Activated CD4-positive, CD25-positive, alpha-beta regulatory T cell treated with anti-CD3 and anti-CD28 coated beads, Interleukin-2, amount 50 U/mL, for 72 hours (primary cell): ENCODE measurements around the gene C3.

Experiments
- DNase-seq: peaks from one replicate; pipeline ENCODE4 v3.0.0; 2021

Gene C3

GRCh38 chr19:6744381-6745301 is 24.2 kb upstream of the C3 start:
- no peak for DNase-seq

- no peak for DNase-seq
Measured at GRCh38 chr19:6743714-6744380, 23.4 kb upstream of the C3 start.

- no peak for DNase-seq
Measured at GRCh38 chr19:6743066-6743465, 22.6 kb upstream of the C3 start.

DNA sequence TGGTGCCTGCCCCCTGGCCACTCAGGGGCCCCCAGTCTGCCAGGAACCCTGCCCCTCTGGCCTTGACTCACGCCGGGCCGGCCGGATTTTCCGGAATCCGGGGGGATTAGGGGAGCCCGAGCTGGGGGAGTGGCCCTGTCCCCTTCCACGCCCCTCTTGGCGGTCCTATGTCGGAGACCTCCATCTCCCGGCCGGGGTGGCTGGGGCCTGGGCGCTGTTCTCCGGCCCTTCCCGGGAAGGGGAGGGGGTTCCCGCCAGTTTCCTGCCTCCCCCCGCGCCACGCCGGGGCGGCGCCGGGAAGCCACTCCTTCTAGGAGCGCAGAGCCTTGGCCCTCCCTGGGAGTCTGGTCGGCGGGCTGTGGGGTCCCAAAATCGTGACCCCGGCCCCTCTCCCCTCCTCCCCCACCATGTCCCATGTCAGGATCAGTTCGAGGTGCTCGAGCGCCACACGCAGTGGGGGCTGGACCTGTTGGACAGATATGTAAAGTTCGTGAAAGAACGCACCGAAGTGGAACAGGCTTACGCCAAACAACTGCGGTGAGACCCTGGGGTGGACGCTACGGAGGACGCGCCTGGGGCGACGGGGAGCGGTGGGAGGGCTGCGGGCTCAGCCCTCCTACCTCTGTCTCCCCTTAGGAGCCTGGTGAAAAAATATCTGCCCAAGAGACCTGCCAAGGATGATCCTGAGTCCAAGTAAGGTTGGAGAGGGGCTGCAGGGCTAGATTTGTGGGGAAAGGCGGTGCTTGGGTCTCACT is 20.3 kb upstream of the C3 start:
- peak; percentile 41 for DNase-seq

DNA sequence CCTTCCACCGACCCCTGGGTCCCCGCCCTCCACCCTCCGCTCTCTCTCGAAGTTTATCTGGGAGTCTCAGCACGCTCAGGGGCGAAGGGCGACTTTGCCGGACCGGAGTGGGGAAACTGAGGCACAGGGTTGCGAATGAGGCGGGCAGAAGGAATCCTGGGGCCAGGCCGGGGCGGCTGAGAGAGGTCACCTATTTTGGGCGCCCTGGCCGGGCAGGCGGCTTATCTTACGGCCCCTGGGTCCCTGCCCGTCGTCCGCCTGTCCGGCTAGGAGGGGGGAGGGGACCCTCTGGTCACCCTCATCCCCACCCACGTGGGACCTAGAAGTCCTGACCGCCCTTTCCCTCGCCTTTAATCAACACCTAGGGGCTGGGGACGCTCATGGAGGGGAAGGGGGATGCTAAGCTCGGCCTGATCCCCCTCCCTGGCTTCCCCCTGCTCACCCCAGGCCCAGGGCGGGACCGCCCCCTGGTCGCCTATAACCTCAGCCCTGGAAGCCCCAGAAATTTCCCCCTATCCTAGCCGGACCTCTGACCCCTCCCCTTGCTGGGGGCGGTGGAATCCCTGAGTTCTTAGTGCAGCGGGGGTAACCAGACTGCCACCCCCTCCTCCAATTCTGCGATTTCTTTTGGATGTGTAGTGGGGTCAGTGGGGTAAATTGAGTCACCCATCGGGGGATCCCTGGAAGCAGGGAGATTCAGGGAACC is 19.6 kb upstream of the C3 start:
- peak; percentile 52 for DNase-seq

- peak; percentile 81 for DNase-seq
Measured at GRCh38 chr19:6739390-6739882, 19.0 kb upstream of the C3 start, which contains the start of gene TRIP10. TSS of gene TRIP10 (plus strand) at chr19:6739680. CDS start at chr19:6739762, 82 bp downstream.

DNA sequence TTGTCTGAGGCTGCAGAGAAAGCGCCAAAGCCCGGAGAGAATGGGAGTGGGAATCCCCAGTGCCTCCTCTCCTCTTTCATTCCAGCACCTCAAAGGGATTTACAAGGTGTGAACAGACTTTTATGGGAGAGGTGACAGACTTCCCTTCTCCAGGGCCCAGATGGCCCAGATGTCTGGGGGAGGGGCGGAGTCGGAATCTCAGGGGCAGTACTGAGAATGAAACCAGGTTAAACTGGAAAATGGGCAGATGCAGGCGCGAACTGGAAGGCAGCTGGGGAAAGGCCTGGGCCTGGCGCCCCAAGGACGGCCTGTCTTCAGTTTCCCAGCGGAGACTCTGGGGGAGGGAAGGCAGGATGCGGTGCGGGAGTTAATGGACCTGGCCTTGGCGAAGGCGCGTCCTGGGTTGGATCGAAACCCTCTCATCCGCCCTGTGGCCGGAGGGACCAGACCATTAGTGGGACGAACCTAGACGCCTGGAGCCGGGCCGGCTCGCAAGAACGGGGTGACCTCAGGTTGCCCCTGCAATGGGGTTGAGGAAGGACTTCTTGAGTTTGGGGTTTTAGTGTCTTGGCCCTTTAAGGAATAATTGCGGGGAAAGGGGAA is 18.4 kb upstream of the C3 start:
- peak; percentile 41 for DNase-seq

DNA sequence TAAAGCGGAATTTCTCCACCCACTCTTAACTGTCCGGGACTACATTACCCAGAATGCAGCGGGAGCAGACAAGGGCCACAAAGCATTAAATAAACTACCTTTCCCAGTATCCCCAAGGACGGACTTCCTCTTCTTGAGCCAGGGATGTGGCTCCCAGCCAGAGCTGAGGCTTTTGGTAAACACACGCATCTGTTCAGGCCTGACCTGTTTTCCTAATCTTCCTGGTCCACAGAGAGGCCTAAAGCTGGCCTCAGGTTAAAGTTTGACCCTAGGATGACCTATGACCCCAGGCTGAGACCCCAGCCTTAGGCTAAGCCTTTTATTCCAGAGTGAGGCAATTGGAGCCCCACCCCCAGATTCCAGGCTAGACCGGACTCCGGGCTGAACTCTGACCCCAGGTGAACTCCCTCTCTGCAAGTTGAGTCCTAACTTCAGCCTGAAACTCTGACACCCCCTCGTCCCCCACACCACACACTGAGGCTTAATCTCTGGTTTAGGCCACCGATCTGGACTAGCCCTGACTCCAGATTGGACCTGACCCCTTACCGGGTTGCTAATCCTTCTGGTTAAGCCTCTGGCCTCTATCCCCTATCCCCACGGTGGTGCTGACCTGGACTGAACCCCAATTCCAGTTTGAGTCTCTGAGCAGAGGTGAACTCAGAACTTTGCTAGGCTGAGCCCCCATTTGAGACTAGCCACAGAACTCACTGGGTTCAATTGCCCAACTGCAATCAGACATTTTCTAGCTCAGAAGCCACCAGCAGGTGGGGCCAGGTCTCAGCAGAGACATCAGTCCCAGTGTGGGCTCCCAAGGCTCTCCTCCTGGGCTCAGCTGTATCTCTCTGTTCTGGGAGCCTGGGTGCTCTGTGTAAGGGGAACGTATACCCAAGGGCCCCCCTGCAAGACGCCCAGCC is 17.7 kb upstream of the C3 start:
- peak; percentile 66 for DNase-seq

GRCh38 chr19:6737284-6737872 is 16.9 kb upstream of the C3 start, which contains the start of gene GPR108:
TSS of gene GPR108 (minus strand) at chr19:6737580. CDS start at chr19:6737576, 4 bp downstream.
- peak; percentile 99 for DNase-seq

DNA sequence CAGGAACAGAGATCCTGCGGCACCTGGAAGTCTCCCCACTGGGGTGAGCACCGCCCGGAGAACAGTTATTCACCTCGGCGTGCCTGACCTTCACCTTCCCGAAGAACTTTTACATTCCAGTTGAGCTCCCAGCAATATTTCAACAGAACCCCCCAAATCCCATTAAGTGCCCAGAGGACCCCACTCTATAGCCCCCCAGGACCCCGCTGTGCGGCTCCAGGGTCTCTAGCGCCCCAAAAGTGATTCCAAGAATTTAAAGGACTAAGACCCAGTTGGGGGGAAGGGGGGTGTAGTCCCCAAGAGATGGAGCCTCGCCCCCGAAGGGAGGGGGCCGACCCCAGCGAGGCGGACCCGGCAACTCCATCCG is 16.4 kb upstream of the C3 start:
- DNase-seq: peak; percentile 38

DNA sequence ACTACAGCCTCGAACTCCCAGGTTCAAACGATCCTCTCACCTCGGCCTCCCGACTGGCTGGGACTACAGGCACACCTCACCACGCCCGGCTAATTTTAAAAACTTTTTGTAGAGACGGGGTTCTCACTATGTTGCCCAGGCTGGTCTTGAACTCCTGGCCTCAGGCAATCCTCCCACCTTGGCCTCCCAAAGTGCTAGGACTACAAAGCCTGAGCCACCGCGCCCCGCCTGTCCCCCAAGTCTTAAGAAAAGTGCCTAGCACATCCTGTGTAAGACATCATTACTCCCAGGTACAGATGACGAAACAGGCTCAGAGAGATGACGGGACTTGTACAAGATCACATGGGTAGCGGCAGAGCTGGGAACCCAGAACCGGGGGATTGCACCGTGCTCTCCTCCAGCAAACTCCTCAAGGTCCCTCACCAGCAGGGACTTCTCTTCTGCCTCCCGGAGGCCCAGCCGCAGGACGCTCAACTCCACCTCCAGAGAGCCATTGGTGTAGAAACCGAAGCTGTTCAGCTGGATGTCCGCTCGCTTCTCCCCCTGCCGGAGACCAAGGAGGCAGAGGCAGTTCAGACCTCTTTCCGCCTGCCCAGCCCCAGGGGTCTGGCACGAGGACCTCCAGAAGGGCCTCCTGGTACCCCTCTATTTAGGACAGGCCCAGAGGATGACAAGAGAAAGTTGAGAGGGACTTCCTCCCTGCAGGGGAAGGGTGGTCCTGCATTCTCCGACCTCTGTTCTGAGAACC is 15.9 kb upstream of the C3 start:
- peak; percentile 65 for DNase-seq

- DNase-seq: no peak
Measured at GRCh38 chr19:6735181-6735911, 14.9 kb upstream of the C3 start.

DNA sequence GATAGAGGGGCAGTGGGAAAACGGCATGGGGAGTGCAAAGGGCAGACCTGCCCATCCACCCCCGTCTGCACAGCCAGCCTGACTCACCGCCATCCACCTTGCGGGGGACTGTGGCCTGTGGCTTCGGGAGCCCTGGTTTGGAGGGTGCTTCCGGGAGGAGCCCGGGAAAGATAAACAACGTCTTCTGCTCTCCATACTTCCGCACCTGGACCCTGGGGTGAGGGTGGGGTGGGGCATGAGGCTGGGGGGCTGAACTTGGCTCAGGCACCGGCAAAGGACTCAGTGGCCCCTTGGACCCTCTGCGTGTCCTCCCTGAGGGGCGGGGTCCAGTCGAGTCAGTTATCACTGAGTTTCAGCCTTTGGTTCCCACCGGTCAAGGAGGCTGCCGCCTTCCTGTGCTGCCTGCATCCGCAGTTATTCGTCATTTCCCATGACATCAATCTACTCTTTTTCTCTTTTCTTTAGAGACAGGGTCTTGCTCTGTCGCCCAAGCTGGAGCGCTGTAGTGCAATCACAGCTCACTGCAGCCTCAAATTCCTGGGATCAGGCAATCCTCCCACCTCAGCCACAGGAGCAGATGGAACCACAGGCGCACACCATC is 13.7 kb upstream of the C3 start:
- no peak for DNase-seq

DNA sequence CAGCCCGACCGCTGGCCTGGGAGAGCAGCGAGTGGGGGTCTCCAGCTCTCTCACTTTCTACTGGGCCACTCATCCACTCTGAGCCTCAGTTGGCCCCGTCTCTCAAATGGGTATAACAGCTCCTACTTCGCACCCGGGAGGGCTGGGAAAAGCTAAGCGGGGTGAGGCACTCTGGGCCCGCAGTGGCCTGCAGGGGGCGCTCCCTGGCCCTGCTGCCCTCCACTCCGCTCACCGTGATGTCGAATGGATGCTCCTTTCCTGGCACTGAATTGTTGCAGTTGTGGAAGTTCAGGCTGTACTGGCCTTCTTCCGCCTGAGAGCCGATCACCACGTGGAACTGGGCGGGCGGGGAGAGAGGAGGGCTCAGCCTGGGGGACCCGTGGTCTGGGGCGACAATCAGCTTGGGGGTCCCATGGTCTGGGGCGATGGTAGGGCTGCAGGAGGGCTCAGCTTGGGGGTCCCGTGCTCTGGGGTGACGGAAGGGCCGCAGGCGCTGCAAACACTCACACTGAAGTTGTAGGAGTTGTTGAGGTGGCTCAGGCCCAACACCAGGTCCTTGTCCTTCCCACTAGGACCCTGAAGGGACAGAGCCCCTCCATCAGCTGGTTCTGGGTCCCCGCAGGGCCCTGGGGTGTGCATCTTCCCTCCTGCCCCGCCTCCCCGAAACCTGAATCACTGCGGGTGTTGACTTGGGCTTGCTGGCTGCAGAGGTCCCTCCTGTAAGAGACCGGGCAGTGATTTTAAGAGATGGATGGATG is 13.1 kb upstream of the C3 start:
- DNase-seq: no peak

- no peak for DNase-seq
Measured at GRCh38 chr19:6732803-6733337, 12.4 kb upstream of the C3 start.

DNA sequence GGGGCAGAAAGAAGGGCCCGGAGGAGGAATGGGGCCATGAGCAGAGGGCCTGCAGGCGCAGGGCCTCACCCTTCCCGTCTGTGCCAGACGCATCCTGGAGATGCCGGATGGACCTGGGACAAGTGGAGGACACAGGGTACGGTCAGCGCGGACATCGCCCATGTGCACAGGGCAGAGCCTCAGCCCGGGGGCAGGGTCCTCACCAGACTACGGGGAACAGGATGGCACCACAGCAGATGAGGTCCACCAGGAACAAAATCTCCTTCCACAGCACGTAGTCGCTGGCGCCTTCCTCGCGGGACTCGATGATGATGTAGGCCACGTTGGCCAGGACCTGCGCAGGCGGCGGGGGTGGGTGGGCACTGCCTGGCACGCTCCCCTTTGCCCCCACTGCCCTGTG is 11.4 kb upstream of the C3 start:
- DNase-seq: no peak

GRCh38 chr19:6730941-6731670 is 10.7 kb upstream of the C3 start:
- DNase-seq: no peak
